ENCODE measurements around the gene PPFIA4.

DNA sequence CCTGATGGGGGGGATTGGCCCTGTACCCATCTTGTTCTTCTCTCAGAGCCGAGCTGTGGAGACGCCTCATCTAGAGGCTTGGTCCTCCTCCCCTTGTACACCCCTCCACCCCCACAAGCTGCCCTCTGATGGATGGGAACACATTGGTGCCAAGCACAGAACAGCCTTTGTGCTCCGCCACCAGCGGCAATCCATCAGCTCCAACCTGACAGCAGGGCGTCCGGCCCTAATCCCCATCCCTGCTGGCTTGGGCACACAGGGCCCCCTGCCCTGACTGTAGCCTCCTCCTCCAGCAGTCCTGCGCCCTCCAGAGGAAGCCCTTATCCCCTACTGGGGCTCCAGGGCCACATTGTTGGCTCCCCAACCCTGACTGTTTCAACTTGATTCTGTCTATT, 63.4 kb downstream of the PPFIA4 start:
- TF ChIP-seq, protein P1, sequence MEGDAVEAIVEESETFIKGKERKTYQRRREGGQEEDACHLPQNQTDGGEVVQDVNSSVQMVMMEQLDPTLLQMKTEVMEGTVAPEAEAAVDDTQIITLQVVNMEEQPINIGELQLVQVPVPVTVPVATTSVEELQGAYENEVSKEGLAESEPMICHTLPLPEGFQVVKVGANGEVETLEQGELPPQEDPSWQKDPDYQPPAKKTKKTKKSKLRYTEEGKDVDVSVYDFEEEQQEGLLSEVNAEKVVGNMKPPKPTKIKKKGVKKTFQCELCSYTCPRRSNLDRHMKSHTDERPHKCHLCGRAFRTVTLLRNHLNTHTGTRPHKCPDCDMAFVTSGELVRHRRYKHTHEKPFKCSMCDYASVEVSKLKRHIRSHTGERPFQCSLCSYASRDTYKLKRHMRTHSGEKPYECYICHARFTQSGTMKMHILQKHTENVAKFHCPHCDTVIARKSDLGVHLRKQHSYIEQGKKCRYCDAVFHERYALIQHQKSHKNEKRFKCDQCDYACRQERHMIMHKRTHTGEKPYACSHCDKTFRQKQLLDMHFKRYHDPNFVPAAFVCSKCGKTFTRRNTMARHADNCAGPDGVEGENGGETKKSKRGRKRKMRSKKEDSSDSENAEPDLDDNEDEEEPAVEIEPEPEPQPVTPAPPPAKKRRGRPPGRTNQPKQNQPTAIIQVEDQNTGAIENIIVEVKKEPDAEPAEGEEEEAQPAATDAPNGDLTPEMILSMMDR (IDR thresholded peaks at IDR 0.05; ENCODE audit: low read depth, low read length) = no peak
- TF ChIP-seq EZH2phosphoT487 (IDR thresholded peaks at IDR 0.05; ENCODE audit: low read depth) = no peak

Measured in OCI-LY3 (cell line).